Lower leg skin (tissue), 4 donors: ENCODE measurements around the gene FBXL16. TPM values are rescaled to one million over a fixed set of nuclear protein-coding genes. Genes with fewer than 3 reads are reported as not detected.

ENCODE experiments used
- DNase-seq, 2 donors: peaks; one replicate each; pipeline ENCODE4 v3.0.0-alpha.2; 2019; ENCODE audit warnings: low spot score in 2 of 2
- H3K4me3 ChIP-seq: fragments of 200-600 bp; sonication (generic); 2 replicates; pipeline ENCODE4 v1.5.1; 2017; ENCODE audit warnings: mild to moderate bottlenecking, low read depth; ENCODE audit not compliant: poor library complexity, severe bottlenecking
- POLR2A ChIP-seq, 2 donors: fragments of 450-650 bp; IDR thresholded peaks; one replicate each; pipeline ENCODE4 v1.6.1; 2016 to 2017; ENCODE audit warnings: antibody characterized with exemption in 2 of 2, mild to moderate bottlenecking in 1 of 2, moderate library complexity in 1 of 2
- WGBS, 2 donors: methylation state at CpG; one replicate each; pipeline ENCODE4 v1.1.5; 2018; 5-methylcytosine and 5-hydroxymethylcytosine counted together
- intact Hi-C: fragments of 100-400 bp; cut with DNase I; formaldehyde crosslinking; loops from one replicate; pipeline ENCODE4 v1.15.0; 2023; ENCODE audit warnings: low total_unique reads
- total RNA-seq, 4 donors: library from RNA; depleted of rRNA; stranded (reverse); fragments of >200 nt; gene quantifications; one replicate each; pipeline ENCODE4 v1.1.0, GENCODE V29; 2016
- TF ChIP-seq, protein P1 (sequence below), 3 donors: fragments of 450-650 bp; IDR thresholded peaks; one replicate each; pipeline ENCODE4 v1.5.1; 2016; ENCODE audit warnings: antibody characterized with exemption in 3 of 3, mild to moderate bottlenecking in 3 of 3, moderate library complexity in 2 of 3

FBXL16 gene
- total RNA-seq, 4 donors from 2014 or later = 18.3 to 33.6 (median 25.2) TPM

- 0% methylated on average over 5 to 14 of the region's 78 CpGs for WGBS, 2 donors
- DNase-seq = peak; percentile 86 to 98
- intact Hi-C loops = loop anchor here (10.0 kb wide), 1 partner anchor 123 kb away; no protein-coding TSS in a partner anchor
- TF ChIP-seq, protein P1, sequence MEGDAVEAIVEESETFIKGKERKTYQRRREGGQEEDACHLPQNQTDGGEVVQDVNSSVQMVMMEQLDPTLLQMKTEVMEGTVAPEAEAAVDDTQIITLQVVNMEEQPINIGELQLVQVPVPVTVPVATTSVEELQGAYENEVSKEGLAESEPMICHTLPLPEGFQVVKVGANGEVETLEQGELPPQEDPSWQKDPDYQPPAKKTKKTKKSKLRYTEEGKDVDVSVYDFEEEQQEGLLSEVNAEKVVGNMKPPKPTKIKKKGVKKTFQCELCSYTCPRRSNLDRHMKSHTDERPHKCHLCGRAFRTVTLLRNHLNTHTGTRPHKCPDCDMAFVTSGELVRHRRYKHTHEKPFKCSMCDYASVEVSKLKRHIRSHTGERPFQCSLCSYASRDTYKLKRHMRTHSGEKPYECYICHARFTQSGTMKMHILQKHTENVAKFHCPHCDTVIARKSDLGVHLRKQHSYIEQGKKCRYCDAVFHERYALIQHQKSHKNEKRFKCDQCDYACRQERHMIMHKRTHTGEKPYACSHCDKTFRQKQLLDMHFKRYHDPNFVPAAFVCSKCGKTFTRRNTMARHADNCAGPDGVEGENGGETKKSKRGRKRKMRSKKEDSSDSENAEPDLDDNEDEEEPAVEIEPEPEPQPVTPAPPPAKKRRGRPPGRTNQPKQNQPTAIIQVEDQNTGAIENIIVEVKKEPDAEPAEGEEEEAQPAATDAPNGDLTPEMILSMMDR (IDR thresholded peaks at IDR 0.05) = no peak
- TF ChIP-seq POLR2A (IDR thresholded peaks at IDR 0.05) = no peak
- H3K4me3 ChIP-seq = peak within 1 kb of the TSS; percentile 80
Measured at GRCh38 chr16:667780-668518, 37.7 kb downstream of the FBXL16 start, which contains the start of gene RHOT2. RHOT2 (plus strand) TSS chr16:668132; CDS start chr16:668200, 68 bp downstream.

GRCh38 chr16:667113-667779, 38.4 kb downstream of the FBXL16 start:
- intact Hi-C loops = loop anchor here (10.0 kb wide), 1 partner anchor 122 kb away; no protein-coding TSS in a partner anchor
- DNase-seq = no peak
- no peak overlapping the region for H3K4me3 ChIP-seq
- WGBS, 2 donors = 51 to 71% methylated on average over 14 to 20 of the region's 22 CpGs
- TF ChIP-seq, protein P1 (IDR thresholded peaks at IDR 0.05) = no peak
- TF ChIP-seq POLR2A (IDR thresholded peaks at IDR 0.05) = no peak

GRCh38 chr16:666572-666971, 39.0 kb downstream of the FBXL16 start:
- H3K4me3 ChIP-seq = no peak overlapping the region
- TF ChIP-seq, protein P1 (IDR thresholded peaks at IDR 0.05) = no peak
- TF ChIP-seq POLR2A (IDR thresholded peaks at IDR 0.05) = no peak
- intact Hi-C loops = loop anchor here (10.0 kb wide), 1 partner anchor 122 kb away; no protein-coding TSS in a partner anchor
- no peak for DNase-seq
- WGBS, 2 donors = 66 to 72% methylated on average over 12 to 13 of the region's 13 CpGs

GRCh38 chr16:662597-662996, 43.0 kb downstream of the FBXL16 start:
- intact Hi-C loops = loop anchor here (10.0 kb wide), 1 partner anchor 118 kb away; no protein-coding TSS in a partner anchor
- WGBS, 2 donors = 89 to 94% methylated on average over 17 to 18 of the region's 21 CpGs

GRCh38 chr16:662095-662494, 43.5 kb downstream of the FBXL16 start:
- no peak for DNase-seq
- WGBS, 2 donors = 92% methylated on average over 7 to 15 of the region's 19 CpGs
- intact Hi-C loops = loop anchor here (10.0 kb wide), 1 partner anchor 117 kb away; no protein-coding TSS in a partner anchor

More at GRCh38 chr16:662597-662996, 43.0 kb downstream of the FBXL16 start:
- DNase-seq = no peak
- no peak overlapping the region for H3K4me3 ChIP-seq
- TF ChIP-seq, protein P1 (IDR thresholded peaks at IDR 0.05) = no peak
- TF ChIP-seq POLR2A (IDR thresholded peaks at IDR 0.05) = no peak

More at GRCh38 chr16:662095-662494, 43.5 kb downstream of the FBXL16 start:
- TF ChIP-seq, protein P1 (IDR thresholded peaks at IDR 0.05) = no peak
- no peak for TF ChIP-seq POLR2A (IDR thresholded peaks at IDR 0.05)
- no peak overlapping the region for H3K4me3 ChIP-seq
